HG03060 (cell line): ENCODE data around the gene PTPN6.
"Not testable (repeated sequence)": the region's sequence is repeated elsewhere in the genome, so short reads cannot be mapped to it uniquely, and the experiment has no call there.

Experiments used
- ATAC-seq: cut with Tn5 transposase; IDR thresholded peaks from one replicate; pipeline ENCODE4 v1.9.1; 2021; ENCODE audit warnings: low read depth, moderate number of reproducible peaks; ENCODE audit not compliant: unreplicated experiment

The PTPN6 gene

GRCh38 chr12:6950811-6951540 is at the start of gene PTPN6:
TSS of gene PTPN6 (plus strand) at chr12:6951356. CDS start at chr12:6951513, 157 bp downstream.
- no peak for ATAC-seq

- ATAC-seq = no peak
Observed at GRCh38 chr12:6902448-6902847, 48.7 kb upstream of the PTPN6 start.

GRCh38 chr12:6903722-6904121 is 47.4 kb upstream of the PTPN6 start:
- no peak for ATAC-seq

- ATAC-seq = peak; percentile 79
Observed at GRCh38 chr12:6904280-6905276, 46.6 kb upstream of the PTPN6 start, which contains the start of gene LRRC23. TSS of gene LRRC23 (plus strand) at chr12:6904822. CDS start at chr12:6905634, 812 bp downstream.

- no peak for ATAC-seq
Observed at GRCh38 chr12:6905414-6906040, 45.6 kb upstream of the PTPN6 start.

- not testable (repeated sequence) for ATAC-seq
Observed at GRCh38 chr12:6908141-6908540, 43.0 kb upstream of the PTPN6 start.

- no peak for ATAC-seq
Observed at GRCh38 chr12:6909421-6910145, 41.6 kb upstream of the PTPN6 start.

- no peak for ATAC-seq
Observed at GRCh38 chr12:6912164-6912935, 38.8 kb upstream of the PTPN6 start.

GRCh38 chr12:6914246-6914946 is 36.8 kb upstream of the PTPN6 start, which contains the start of gene ENO2:
TSS of gene ENO2 (plus strand) at chr12:6914580. CDS start at chr12:6915833, 1,253 bp downstream.
- ATAC-seq = no peak

GRCh38 chr12:6914947-6915788 is 36.0 kb upstream of the PTPN6 start:
- no peak for ATAC-seq

GRCh38 chr12:6915789-6916285 is 35.3 kb upstream of the PTPN6 start:
- no peak for ATAC-seq

GRCh38 chr12:6916426-6917200 is 34.5 kb upstream of the PTPN6 start:
- ATAC-seq = no peak

- ATAC-seq = no peak
Observed at GRCh38 chr12:6917491-6918231, 33.5 kb upstream of the PTPN6 start.

GRCh38 chr12:6919588-6919987 is 31.6 kb upstream of the PTPN6 start:
- ATAC-seq = no peak

- no peak for ATAC-seq
Observed at GRCh38 chr12:6921539-6921938, 29.6 kb upstream of the PTPN6 start.
